Smooth muscle cell of the coronary artery (primary cell): ENCODE measurements around the gene GPR108. TPM values are rescaled to one million over a fixed set of nuclear protein-coding genes. Genes with fewer than 3 reads are reported as not detected.

Source experiments
- total RNA-seq: library from RNA; depleted of rRNA; stranded (reverse); fragments of >200 nt; gene quantifications from 2 replicates; pipeline ENCODE4 v1.2.3, GENCODE V29; 2014; ENCODE audit warnings: low replicate concordance

The GPR108 gene
- 29.4 and 91.5 TPM in 2 replicates for total RNA-seq

DNA sequence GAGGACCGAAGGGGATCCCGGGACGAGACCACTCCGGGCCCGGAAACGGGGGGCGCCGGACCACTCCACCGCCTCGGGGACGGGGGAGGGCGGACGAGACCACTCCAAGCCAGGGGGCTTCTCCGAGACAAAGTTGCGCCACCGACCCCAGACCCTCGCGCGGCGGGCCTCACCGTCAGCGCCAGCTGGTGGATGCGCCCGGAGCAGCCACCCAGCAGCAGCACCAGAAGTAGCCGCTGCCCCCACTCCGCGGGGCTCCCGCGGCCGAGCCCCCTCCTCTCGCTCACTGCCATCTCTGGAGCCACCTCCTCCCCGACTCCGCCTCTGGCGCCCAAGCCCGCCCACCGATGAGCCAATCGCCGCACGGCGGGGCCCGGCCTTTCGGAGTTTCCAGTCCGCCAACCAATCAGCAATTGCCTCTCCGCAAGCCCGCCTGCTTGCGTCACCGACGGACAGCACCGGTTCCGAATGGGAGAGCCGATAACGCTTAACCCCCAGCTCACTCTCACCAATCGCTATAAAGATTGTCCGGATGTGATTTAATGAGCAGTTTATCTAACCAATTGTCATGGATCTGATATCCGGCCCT is at the start of gene GPR108:
Gene GPR108 (minus strand): TSS at position 297 of the 589 bp plus-strand sequence. CDS start 4 bp downstream, at position 293.

DNA sequence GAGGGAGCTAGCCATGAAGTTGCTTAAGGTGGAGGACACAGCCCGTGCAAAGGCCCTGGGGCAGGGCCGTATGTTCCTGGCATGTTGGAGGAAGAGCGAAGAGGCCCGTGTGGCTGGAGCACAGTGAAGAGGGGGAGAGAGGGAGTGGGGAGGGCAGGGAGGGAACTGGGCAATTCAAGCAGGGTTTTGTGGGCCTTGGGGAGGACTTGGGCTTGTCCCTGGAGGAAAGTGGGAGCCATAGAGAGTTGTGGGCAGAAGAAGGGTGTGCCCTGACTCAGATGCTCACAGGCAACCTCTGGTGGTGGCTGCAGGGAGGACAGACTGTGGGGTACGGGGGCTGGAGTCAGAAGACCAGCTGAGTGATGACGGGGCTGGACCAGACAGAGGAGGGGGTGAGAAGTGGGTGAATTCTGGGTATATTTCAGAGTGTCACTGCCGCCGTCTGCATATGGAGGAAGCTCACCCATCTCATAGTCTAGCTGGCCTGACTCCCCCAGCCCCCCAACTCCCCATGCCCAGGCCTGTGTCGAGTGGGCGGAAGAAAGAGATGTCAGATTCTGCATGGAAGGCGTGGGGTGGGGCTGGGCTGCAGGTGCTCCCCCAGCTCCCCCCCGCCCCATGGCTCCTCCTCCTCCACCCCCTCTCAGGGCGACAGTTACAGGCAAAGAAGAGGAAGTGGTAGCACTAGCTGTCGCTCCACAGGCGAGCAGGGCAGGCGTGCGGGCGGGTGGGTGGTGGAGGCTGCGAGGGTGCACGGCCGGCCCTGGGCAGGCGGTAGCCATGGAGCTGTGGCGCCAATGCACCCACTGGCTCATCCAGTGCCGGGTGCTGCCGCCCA is 34.9 kb upstream of the GPR108 start, which contains the start of gene VAV1:
Gene VAV1 (plus strand): TSS at position 681 of the 838 bp plus-strand sequence. CDS start 100 bp downstream, at position 781.

DNA sequence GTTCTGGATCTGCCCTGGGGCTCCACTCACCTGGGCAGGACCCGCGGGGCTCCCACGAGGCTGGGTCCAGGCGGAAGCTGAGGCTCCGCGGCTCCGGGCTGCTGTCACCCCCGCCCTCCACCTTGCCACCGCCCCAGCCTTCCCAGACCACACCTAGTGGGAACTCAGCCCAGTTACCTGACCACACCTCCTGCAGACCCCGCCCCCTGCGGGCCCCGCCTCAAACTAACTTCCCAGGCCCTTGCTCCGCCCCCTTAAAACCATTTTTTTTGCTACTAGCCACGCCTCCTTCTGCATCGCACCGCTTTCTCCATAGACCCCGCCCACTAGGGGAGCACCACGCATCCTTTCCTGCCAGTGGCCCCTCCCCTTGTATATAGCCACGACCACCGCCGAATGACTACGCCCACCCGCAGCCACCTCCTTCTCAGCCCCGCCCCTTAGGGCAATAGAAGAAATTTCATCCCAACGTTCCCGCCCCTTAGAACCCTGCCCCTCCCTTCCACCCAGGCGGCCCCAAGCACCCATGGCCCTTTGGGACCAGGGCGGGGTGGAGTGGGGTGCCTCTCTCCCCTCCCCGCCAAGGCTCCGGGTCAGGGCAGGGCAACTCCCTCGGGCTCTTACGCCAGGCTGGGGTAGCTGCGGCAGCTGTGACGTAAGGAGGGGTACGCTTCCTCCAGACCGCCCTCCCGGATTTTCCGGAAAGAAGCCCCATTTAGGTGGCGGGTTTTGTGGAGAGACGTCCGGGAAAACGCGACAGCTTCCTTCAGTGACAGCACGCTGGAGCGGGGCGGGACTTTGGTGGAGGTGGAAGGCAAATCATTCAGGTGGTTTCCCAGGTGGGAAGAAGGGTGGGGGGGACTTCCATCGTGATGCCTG is 30.2 kb upstream of the GPR108 start, which contains the start of gene SH2D3A:
Gene SH2D3A (minus strand): TSS at position 79 of the 879 bp plus-strand sequence. CDS start 3,687 bp downstream, outside the sequence.

DNA sequence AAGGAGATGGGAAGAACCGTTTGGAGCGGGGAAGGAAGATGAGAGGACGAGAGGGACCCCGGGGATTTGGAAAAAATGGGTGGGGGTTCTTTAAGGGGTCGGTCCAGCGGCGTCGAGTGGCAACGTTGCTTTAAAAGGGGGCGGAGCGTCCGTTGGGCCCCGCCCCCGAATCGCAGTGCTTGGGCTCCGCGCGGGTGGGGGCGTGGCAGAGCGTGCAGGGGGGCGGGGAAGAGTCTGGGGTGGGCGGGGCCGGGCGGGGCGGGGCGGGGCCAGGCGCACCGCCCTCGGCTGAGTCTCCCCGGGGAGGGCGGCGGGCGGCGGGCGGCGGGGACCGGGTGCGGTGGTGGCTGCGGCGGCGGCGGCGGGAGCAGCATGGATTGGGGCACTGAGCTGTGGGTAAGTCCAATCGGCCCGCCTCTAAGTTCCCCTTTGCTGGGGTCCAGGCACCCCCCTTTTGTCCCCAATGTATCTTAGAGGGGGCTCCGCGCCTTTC is 2.1 kb upstream of the GPR108 start, which contains the start of gene TRIP10:
Gene TRIP10 (plus strand): TSS at position 291 of the 493 bp plus-strand sequence. CDS start 82 bp downstream, at position 373.

DNA sequence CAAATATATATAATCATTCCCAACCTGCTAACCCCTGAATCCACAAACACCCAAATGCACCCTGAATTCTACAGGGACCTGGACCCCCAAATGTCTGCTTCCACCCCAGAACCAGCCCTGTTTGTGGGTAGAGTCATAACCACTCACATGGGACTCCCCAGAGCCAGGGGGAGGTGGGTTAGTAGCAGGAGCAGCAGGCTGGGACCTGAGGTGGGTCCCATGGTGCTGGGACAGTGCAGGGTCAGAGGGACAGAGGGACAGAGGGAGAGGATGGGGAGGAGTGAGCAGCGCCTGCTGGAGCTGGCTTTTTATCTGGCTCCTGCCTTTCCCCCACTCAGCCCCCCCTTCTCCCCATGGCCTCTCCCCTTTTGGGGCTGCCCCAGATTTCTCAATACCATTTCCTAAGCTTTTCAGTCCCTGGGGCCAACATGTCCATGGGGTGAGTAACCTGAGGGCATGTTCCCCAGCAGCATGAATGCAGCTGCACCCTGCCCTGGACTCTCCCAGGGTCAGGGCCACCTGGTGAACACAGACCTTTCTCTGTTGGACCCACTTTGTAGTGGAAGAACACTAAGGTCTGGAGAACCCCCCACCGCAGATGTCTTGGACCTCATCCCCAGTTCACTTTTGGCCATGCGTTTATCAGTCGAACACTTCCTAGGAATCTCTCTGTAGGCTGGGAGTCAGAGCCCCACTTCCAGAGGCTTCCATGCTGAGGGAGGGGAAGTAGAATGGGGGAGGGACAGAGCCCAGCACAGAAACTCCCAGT is 16.8 kb downstream of the GPR108 start, which contains the start of gene C3:
Gene C3 (minus strand): TSS at position 282 of the 769 bp plus-strand sequence. CDS start 61 bp downstream, at position 221.

Other genes with a start within 250 kb of the GPR108 start
- not detected in 2 replicates for gene TUBB4A, start 235.3 kb downstream of the GPR108 start, total RNA-seq
- under 0.01 and 0.30 TPM in 2 replicates for gene TNFSF9, start 206.6 kb downstream of the GPR108 start, total RNA-seq
- gene CD70, start 146.4 kb downstream of the GPR108 start, total RNA-seq: not detected in 2 replicates
- 0.35 TPM in 1 of 2 replicates, not detected in the other for gene TNFSF14, start 67.4 kb downstream of the GPR108 start, total RNA-seq
- 14.0 and 218 TPM in 2 replicates for gene C3, start 16.9 kb downstream of the GPR108 start, total RNA-seq
- 17.7 and 40.7 TPM in 2 replicates for gene TRIP10, start 2.1 kb upstream of the GPR108 start, total RNA-seq
- not detected in 2 replicates for gene SH2D3A, start 29.9 kb upstream of the GPR108 start, total RNA-seq
- not detected in 2 replicates for gene VAV1, start 35.1 kb upstream of the GPR108 start, total RNA-seq
- gene ADGRE1, start 150.0 kb upstream of the GPR108 start, total RNA-seq: 0.08 TPM in 1 of 2 replicates, not detected in the other